Ishikawa (cell line): Measurements from ENCODE around the gene MBD3L2B.

ENCODE experiments used
- CEBPB ChIP-seq: IDR thresholded peaks from 2 replicates; pipeline ENCODE4 v1.6.1; 2012
- CREB1 ChIP-seq: IDR thresholded peaks from 2 replicates; pipeline ENCODE4 v1.6.1; 2012; ENCODE audit warnings: low read depth
- EGR1 ChIP-seq: IDR thresholded peaks from 2 replicates; pipeline ENCODE4 v1.6.1; 2012
- EP300 ChIP-seq: IDR thresholded peaks from 2 replicates; pipeline ENCODE4 v1.6.1; 2012; ENCODE audit warnings: borderline replicate concordance
- FOXM1 ChIP-seq: IDR thresholded peaks from 2 replicates; pipeline ENCODE4 v1.6.1; 2012; ENCODE audit warnings: low read depth, borderline replicate concordance
- MAX ChIP-seq: IDR thresholded peaks from 2 replicates; pipeline ENCODE4 v1.6.1; 2012
- NFIC ChIP-seq: IDR thresholded peaks from 2 replicates; pipeline ENCODE4 v1.6.1; 2012
- RAD21 ChIP-seq: IDR thresholded peaks from 2 replicates; pipeline ENCODE4 v1.6.1; 2012; ENCODE audit warnings: low read depth
- REST ChIP-seq: IDR thresholded peaks from 2 replicates; pipeline ENCODE4 v1.6.1; 2012; ENCODE audit warnings: low read depth, mild to moderate bottlenecking
- TAF1 ChIP-seq: IDR thresholded peaks from 2 replicates; pipeline ENCODE4 v1.6.1; 2012; ENCODE audit warnings: low read depth, mild to moderate bottlenecking
- TCF12 ChIP-seq: IDR thresholded peaks from 2 replicates; pipeline ENCODE4 v1.6.1; 2012; ENCODE audit warnings: low read depth
- TEAD4 ChIP-seq: IDR thresholded peaks from 2 replicates; pipeline ENCODE4 v1.6.1; 2012
- USF1 ChIP-seq: IDR thresholded peaks from 2 replicates; pipeline ENCODE4 v1.6.1; 2012
- YY1 ChIP-seq: IDR thresholded peaks from 2 replicates; pipeline ENCODE4 v1.6.1; 2012; ENCODE audit warnings: low read depth
- ZBTB7A ChIP-seq: IDR thresholded peaks from 2 replicates; pipeline ENCODE4 v1.6.1; 2012; ENCODE audit warnings: low read depth

The MBD3L2B gene

GRCh38 chr19:6976197-6976596, 45.0 kb downstream of the MBD3L2B start:
- TF ChIP-seq FOXM1 (no peak), YY1 (no peak), TCF12 (no peak), EGR1 (no peak), CREB1 (no peak), RAD21 (no peak), NFIC (no peak), EP300 (no peak), TAF1 (no peak)

- no peak for TF ChIP-seq EGR1
- no peak for TF ChIP-seq USF1
Measured at GRCh38 chr19:6971366-6971765, 49.9 kb downstream of the MBD3L2B start.

GRCh38 chr19:6970443-6970842, 50.8 kb downstream of the MBD3L2B start:
- TF ChIP-seq TAF1: no peak
- TF ChIP-seq FOXM1: no peak
- TF ChIP-seq TCF12: no peak
- no peak for TF ChIP-seq CEBPB
- peak; percentile 82 for TF ChIP-seq USF1
- no peak for TF ChIP-seq EGR1
- TF ChIP-seq MAX: 0 out of 2 replicates have a peak, but pooled peaks have one; percentile 44
- no peak for TF ChIP-seq REST
- no peak for TF ChIP-seq YY1

GRCh38 chr19:6970021-6970420, 51.2 kb downstream of the MBD3L2B start:
- TF ChIP-seq NFIC (no peak), RAD21 (no peak), TCF12 (no peak), TAF1 (no peak), CEBPB (no peak), REST (no peak), FOXM1 (no peak), EGR1 (no peak), USF1 (no peak), TEAD4 (no peak), MAX (no peak), YY1 (no peak), EP300 (no peak), ZBTB7A (no peak), CREB1 (no peak)

- no peak for TF ChIP-seq EP300
- TF ChIP-seq TEAD4: no peak
- TF ChIP-seq RAD21: no peak
- TF ChIP-seq NFIC: no peak
- TF ChIP-seq CEBPB: no peak
- no peak for TF ChIP-seq TCF12
- no peak for TF ChIP-seq REST
- no peak for TF ChIP-seq YY1
- TF ChIP-seq ZBTB7A: no peak
- no peak for TF ChIP-seq MAX
- TF ChIP-seq TAF1: no peak
- TF ChIP-seq EGR1: no peak
Measured at GRCh38 chr19:6969490-6969889, 51.7 kb downstream of the MBD3L2B start.
